Measurements from ENCODE around the gene CASP12.

The CASP12 gene

DNA sequence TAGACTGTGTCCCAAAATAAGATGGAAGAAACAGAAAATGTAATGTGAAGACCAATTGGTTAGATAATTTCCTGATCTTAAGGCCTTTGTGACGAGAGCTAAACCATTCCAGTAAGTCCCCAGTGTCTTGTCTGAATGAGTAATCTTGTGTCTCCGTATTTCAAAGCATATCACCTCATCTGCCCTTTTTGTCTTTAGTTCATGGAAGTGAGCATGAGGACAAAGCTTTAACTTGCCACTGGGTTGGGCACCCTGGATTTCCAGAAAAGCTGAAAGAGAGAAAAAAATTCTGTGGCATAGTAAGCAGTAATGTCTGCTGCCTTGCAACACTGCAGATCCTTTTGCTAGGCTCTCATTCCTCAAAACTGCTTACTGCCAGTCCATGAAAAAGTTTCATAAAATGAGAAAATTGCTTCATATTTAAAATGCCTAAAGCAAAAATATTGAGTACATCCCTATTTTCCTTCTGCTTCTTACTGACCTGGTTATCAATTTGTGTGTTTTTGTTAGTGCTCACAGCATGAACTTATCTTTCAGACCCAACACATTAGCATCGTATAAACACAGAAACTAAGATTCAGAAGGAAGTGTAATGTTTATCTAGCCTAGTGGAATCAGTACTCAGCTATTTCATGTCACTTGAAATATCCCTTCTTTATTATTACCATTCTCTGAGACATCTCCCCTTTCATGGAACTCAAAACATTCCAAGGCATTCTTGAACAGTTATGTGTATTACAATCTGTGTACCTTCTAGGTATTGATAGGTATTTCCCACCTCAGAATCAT, 5.3 kb downstream of the CASP12 start:
- no peak for DNase-seq (ENCODE audit: low spot score)
- no peak for FAIRE-seq

- no peak for DNase-seq (ENCODE audit: low spot score)
- no peak for FAIRE-seq
Measured at GRCh38 chr11:104891135-104891534, 7.1 kb downstream of the CASP12 start.

- no peak for FAIRE-seq
- no peak for DNase-seq (ENCODE audit: low spot score)
Measured at GRCh38 chr11:104883342-104883741, 14.9 kb downstream of the CASP12 start.

GRCh38 chr11:104881117-104881794, 17.0 kb downstream of the CASP12 start:
- FAIRE-seq (no peak), DNase-seq (ENCODE audit: low spot score) (no peak)

GRCh38 chr11:104879514-104880190, 18.6 kb downstream of the CASP12 start:
- DNase-seq (ENCODE audit: low spot score) (no peak), FAIRE-seq (no peak)

DNA sequence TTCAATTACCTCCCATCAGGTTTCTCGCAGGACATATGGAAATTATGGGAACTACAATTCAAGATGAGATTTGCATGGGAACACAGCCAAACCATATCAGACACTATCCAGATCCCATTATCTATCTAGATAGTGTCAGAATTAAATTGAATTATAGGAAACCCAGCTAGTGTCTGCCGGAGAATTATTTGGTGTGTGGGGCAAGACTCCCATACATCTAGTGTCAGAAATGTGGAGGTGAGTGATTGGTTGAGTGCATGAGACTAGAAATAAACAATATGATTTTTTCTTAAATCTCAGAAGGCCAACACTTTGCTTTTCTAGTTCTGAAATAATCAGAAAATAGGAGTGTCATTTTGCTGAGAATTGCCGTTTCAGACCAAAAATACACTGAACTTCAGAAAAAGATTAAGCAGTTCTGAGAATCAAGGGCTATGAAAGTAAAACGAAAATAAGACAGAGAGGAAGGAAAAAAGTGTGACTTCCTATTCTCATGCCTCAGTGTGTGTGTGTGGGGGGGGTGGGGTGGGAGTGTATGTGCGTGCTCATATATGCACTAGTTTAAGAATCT, 21.3 kb downstream of the CASP12 start:
- DNase-seq (ENCODE audit: low spot score) (no peak), FAIRE-seq (no peak)

GRCh38 chr11:104876324-104876723, 21.9 kb downstream of the CASP12 start:
- DNase-seq (ENCODE audit: low spot score) (no peak), FAIRE-seq (no peak)

DNA sequence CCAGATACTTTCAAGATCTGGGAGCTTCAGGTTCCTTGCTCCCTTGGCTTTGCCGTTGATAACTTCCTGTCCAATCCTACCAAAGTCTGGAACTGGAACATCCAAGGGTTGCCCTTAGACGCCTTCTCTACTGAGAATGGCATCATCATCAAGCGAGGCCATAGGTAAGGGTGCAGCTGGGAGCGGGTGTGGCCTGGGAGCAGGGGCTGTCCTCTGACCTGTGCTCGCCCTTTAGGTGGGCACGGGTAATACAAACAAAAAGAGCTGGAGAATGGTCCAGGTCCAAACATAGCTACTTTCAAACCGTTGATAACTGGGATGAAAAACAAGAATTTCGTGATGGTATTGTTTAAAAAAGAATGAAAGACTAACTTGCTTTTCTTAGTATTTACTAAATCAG, 25.0 kb downstream of the CASP12 start:
- DNase-seq (ENCODE audit: low spot score) (no peak), FAIRE-seq (no peak)

DNA sequence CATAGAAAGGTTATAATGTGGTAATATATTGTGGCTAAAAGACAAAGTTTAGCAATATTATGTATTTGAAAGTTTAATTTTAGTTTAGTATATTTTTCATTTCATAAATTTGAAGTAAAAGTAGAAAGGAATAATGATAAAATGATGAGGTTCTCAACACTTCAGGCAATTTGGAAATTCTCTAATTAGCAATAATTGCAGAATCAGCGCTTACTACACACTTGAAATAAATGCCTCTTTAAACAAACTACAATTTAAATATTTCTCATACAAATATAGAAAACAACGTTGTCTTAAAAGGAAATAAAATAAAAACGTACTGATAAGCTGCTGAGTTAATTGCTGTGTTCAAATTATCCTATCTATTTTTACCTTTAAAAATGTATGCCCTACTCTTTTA, 25.9 kb downstream of the CASP12 start:
- DNase-seq (ENCODE audit: low spot score) (no peak), FAIRE-seq (no peak)

- FAIRE-seq (no peak), DNase-seq (ENCODE audit: low spot score) (no peak)
Measured at GRCh38 chr11:104870910-104871309, 27.4 kb downstream of the CASP12 start.

GRCh38 chr11:104866815-104867214, 31.4 kb downstream of the CASP12 start:
- no peak for DNase-seq (ENCODE audit: low spot score)
- FAIRE-seq: no peak

GRCh38 chr11:104858882-104859775, 39.1 kb downstream of the CASP12 start:
- no peak for FAIRE-seq

DNA sequence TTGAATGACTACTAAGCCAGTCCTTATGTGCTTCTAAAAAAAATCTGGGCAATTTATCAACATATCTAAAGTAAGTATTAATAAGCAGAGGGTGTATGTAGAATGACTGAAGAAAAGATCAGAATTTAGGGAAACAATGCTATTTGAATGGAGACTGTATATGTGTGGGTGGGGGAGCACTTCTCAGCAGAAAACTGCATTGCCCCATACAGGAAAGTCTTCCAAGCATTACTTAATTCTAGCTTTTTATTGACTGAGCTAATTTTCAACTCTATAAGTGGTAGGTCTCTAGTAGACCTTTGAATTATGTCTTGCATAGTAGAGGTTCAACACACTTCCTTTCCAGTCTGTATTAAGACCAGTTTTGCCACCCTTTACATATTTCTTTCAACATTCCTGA, 41.7 kb downstream of the CASP12 start:
- no peak for FAIRE-seq
- DNase-seq (ENCODE audit: low spot score): no peak

More at GRCh38 chr11:104858882-104859775, 39.1 kb downstream of the CASP12 start:
- no peak for DNase-seq (ENCODE audit: low spot score)

DNA sequence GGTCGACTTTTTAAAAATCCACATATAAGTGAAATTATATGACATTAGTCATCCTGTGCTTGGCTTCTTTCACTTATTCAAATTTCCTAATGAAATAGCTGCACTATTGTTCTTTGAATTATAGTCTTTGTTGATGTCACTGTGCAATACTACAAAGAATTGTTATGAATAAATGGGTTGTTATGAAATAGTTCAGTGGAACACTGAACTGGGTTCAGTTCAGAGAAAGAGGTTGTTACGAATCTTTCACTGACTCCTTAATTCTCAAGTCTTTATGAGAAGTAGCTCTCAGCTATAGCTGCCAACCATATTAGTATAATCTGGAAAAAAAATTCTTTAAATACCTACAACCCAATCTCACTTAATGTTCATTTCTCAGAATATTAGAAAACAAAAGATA, 42.3 kb downstream of the CASP12 start:
- DNase-seq (ENCODE audit: low spot score) (no peak), FAIRE-seq (no peak)

GRCh38 chr11:104853276-104853675, 45.0 kb downstream of the CASP12 start:
- FAIRE-seq (no peak), DNase-seq (ENCODE audit: low spot score) (no peak)

DNA sequence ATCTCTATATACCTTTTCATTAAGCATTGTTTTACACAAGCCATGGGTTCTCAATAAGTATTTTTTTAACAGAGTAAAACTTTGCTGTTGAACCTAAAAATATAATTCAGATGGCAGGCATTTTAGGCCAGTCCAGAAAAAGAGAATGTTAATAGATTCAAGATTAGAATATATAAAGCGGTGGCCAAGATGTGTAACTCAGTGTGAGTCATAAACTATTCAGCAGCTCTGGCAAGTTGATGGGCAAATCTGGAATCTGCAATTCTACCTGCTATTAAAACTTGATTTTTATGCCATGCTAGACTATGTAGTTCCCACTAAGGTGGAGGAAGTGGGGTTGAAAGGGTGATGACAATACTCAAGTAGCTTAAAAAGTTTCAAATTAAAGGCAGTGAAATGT, 45.4 kb downstream of the CASP12 start:
- DNase-seq (ENCODE audit: low spot score): no peak
- FAIRE-seq: no peak

- FAIRE-seq (no peak), DNase-seq (ENCODE audit: low spot score) (no peak)
Measured at GRCh38 chr11:104846216-104846615, 52.0 kb downstream of the CASP12 start.

GRCh38 chr11:104844451-104844850, 53.8 kb downstream of the CASP12 start:
- no peak for DNase-seq (ENCODE audit: low spot score)
- no peak for FAIRE-seq

DNA sequence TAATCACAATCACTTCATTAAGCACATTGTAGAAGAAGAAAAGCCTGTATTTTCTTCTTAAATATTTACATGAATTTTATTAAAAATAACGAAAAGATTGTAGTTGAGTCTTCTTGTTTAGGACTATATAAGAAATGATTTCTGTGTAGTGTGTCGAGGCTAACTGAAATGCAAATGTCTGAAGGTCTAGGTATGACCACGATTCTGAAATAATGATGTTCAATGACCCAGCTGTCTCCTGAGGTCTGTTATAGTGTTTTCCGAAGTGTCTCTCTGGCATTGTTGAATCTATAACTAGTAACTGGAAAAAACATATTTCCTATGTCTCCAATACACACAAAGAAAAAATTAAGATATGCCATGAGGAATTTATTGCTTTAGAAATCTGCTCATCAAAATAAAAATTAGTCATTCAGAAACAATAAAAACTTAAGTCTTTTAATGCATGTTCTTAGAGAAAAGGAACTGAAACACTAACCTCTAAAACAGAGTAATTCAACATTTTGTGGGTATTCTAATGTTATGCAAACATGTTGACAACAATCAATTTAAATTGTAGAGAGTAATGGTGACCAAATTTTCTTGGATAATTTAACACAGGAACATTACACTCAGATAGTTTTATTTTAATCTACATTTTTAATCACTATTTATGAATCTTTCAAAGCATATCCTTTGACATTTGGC, 55.0 kb downstream of the CASP12 start:
- DNase-seq (ENCODE audit: low spot score): no peak
- no peak for FAIRE-seq

DNA sequence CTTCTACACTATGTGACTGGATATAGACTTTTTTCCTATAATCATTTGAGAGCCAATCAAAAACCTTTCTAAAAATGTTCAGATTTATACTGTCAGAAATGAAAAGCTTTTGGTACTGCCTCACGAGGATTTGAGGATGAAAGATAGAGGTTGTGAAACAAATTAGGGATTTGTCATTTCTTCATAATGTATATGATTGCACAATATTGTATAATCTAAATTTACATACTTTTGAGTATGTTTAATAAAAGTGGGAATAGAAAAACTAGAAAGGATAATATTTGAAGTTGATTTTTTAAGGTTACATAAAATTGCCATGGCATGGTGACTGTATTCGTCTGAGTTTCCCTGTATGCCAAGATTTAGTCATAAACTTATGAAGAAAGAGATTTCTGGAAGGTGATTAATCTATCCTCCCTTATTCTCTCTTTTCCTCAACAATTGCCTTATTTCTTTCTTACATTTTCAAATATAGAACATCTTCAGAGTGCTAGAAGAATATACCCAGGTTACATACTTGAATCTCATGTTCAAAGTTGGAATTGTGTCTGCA, 56.2 kb downstream of the CASP12 start:
- DNase-seq (ENCODE audit: low spot score): no peak
- FAIRE-seq: no peak

Data from RCC 7860 (cell line).